Neural crest cell (in vitro differentiated cells): ENCODE results near the gene ABHD17B. TPM values are rescaled to one million over a fixed set of nuclear protein-coding genes. Genes with fewer than 3 reads are reported as not detected.

Source experiments
- DNase-seq: peaks from one replicate; pipeline ENCODE4 v3.0.0; 2021; ENCODE audit warnings: low read depth, mixed read lengths, low spot score
- H3K27ac Mint-ChIP-seq: one replicate; pipeline ENCODE4 v1.8.0; 2021; ENCODE audit warnings: mild to moderate bottlenecking, mixed read lengths; ENCODE audit not compliant: unreplicated experiment
- H3K27me3 Mint-ChIP-seq: 2 replicates; pipeline ENCODE4 v1.8.0; 2021; ENCODE audit warnings: low read depth, mild to moderate bottlenecking, mixed read lengths
- H3K36me3 Mint-ChIP-seq: 2 replicates; pipeline ENCODE4 v1.8.0; 2021; ENCODE audit warnings: low read depth, mild to moderate bottlenecking, mixed read lengths
- H3K4me1 Mint-ChIP-seq: 2 replicates; pipeline ENCODE4 v1.8.0; 2021; ENCODE audit warnings: mixed read lengths
- H3K4me3 Mint-ChIP-seq: one replicate; pipeline ENCODE4 v1.8.0; 2021; ENCODE audit warnings: mild to moderate bottlenecking, mixed read lengths
- H3K9me3 Mint-ChIP-seq: 2 replicates; pipeline ENCODE4 v1.8.0; 2021; ENCODE audit warnings: mixed read lengths
- CTCF ChIP-seq: fragments of 200-600 bp; sonication (generic); conservative IDR thresholded peaks from 2 replicates; pipeline ENCODE4 v1.5.0; 2021; ENCODE audit warnings: antibody characterized with exemption, mild to moderate bottlenecking
- total RNA-seq: library from RNA; stranded (reverse); gene quantifications from 2 replicates; pipeline ENCODE4 v1.2.1, GENCODE V29; 2021

Gene ABHD17B
- total RNA-seq, 1 donor from 2014 or later: 42.1 TPM

- Mint-ChIP-seq H3K9me3 (no peaks in the 10 kb centered on the region), H3K4me3 (no peak overlapping the region), H3K4me1 (peaks cover 22% of the 10 kb centered on the region), H3K27ac (no peak overlapping the region), H3K36me3 (no peaks in the 10 kb centered on the region), H3K27me3 (no peaks in the 10 kb centered on the region)
- no peak for DNase-seq
- TF ChIP-seq CTCF: no peak
Observed at GRCh38 chr9:71941060-71941568, 30.1 kb upstream of the ABHD17B start.

GRCh38 chr9:71937898-71938297 is 26.9 kb upstream of the ABHD17B start:
- Mint-ChIP-seq H3K4me3 (no peak overlapping the region), H3K9me3 (no peaks in the 10 kb centered on the region), H3K4me1 (peaks cover 8% of the 10 kb centered on the region), H3K36me3 (peaks cover 2% of the 10 kb centered on the region), H3K27me3 (no peaks in the 10 kb centered on the region), H3K27ac (no peak overlapping the region)
- no peak for DNase-seq
- TF ChIP-seq CTCF: no peak

GRCh38 chr9:71937070-71937625 is 26.2 kb upstream of the ABHD17B start:
- TF ChIP-seq CTCF: no peak
- Mint-ChIP-seq H3K27me3 (no peaks in the 10 kb centered on the region), H3K9me3 (no peaks in the 10 kb centered on the region), H3K4me3 (no peak overlapping the region), H3K27ac (no peak overlapping the region), H3K36me3 (peaks cover 4% of the 10 kb centered on the region), H3K4me1 (peaks cover 8% of the 10 kb centered on the region)
- no peak for DNase-seq

GRCh38 chr9:71936066-71936465 is 25.1 kb upstream of the ABHD17B start:
- no peak for TF ChIP-seq CTCF
- Mint-ChIP-seq H3K9me3 (no peaks in the 10 kb centered on the region), H3K27ac (no peak overlapping the region), H3K36me3 (peaks cover 4% of the 10 kb centered on the region), H3K4me1 (peaks cover 8% of the 10 kb centered on the region), H3K27me3 (no peaks in the 10 kb centered on the region), H3K4me3 (no peak overlapping the region)
- DNase-seq: no peak

GRCh38 chr9:71931166-71931565 is 20.2 kb upstream of the ABHD17B start:
- TF ChIP-seq CTCF: no peak
- H3K36me3 Mint-ChIP-seq: peaks cover 4% of the 10 kb centered on the region
- no peak overlapping the region for H3K27ac Mint-ChIP-seq
- H3K4me3 Mint-ChIP-seq: no peak overlapping the region
- no peaks in the 10 kb centered on the region for H3K27me3 Mint-ChIP-seq
- DNase-seq: no peak
- no peaks in the 10 kb centered on the region for H3K9me3 Mint-ChIP-seq
- H3K4me1 Mint-ChIP-seq: peaks cover 2% of the 10 kb centered on the region
